Measurements from ENCODE around the gene CADM4.

GRCh38 chr19:43599635-43600295 lies 39.9 kb downstream of the CADM4 start:
- TF ChIP-seq CTCF (IDR thresholded peaks at IDR 0.05; ENCODE audit: borderline replicate concordance, extremely low read depth, low read length, poor library complexity, severe bottlenecking) (peak; percentile 25), EZH2 (IDR thresholded peaks at IDR 0.05; ENCODE audit: borderline replicate concordance, low read depth, low read length, severe bottlenecking) (no peak)
